Nephron (organoid): Measurements from ENCODE around the gene AQP2.

ENCODE experiments used
- H3K27ac Mint-ChIP-seq, 3 experiments: 2 replicates each; pipeline ENCODE4 v1.8.0; 2020; ENCODE audit warnings: mixed read lengths in 3 of 3, mild to moderate bottlenecking in 2 of 3, moderate library complexity in 1 of 3
- H3K27me3 Mint-ChIP-seq: 2 replicates; pipeline ENCODE4 v1.8.0; 2021; ENCODE audit warnings: low read depth, mild to moderate bottlenecking, moderate library complexity, mixed read lengths
- H3K36me3 Mint-ChIP-seq: 2 replicates; pipeline ENCODE4 v1.8.0; 2020; ENCODE audit warnings: low read depth, mixed read lengths
- H3K4me1 Mint-ChIP-seq: 2 replicates; pipeline ENCODE4 v1.8.0; 2020; ENCODE audit warnings: mixed read lengths
- H3K4me3 Mint-ChIP-seq, 3 experiments: 2 replicates each; pipeline ENCODE4 v1.8.0; 2020; ENCODE audit warnings: mild to moderate bottlenecking in 3 of 3, mixed read lengths in 3 of 3, moderate library complexity in 2 of 3
- H3K9me3 Mint-ChIP-seq: 2 replicates; pipeline ENCODE4 v1.8.0; 2020; ENCODE audit warnings: mixed read lengths
- TF ChIP-seq, protein P1 (sequence below), 3 experiments: fragments of 200-600 bp; sonication (generic); IDR thresholded peaks; one replicate each; pipeline ENCODE4 v1.5.0; 2021; ENCODE audit warnings: antibody characterized with exemption in 3 of 3; ENCODE audit not compliant: unreplicated experiment in 3 of 3

The AQP2 gene

DNA sequence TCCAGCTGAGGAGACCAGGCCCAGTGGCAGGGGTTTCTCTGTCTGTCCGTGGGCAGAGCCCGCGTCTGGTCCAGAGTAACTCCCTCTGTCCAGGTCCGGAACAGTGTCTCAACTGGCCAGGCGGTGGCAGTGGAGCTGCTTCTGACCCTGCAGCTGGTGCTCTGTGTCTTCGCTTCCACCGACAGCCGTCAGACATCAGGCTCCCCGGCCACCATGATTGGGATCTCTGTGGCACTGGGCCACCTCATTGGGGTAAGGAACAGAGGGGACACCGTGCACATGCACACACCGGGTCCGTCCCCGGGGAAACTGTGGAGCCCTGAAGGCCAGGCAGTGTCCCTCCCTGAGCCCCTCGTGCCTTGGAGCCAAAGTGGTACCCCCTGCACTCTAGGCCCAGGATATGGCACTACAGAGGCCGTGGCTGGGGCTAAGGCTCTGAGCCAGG, 23.7 kb downstream of the AQP2 start:
- no peaks in the 10 kb centered on the region for H3K36me3 Mint-ChIP-seq
- H3K4me3 Mint-ChIP-seq: peak overlapping the region in 1 of 3 experiments; percentile 40
- H3K27ac Mint-ChIP-seq: peak overlapping the region; percentile 36 to 51 (median 48)
- H3K27me3 Mint-ChIP-seq: peaks cover 11% of the 10 kb centered on the region
- peaks cover 20% of the 10 kb centered on the region for H3K4me1 Mint-ChIP-seq
- H3K9me3 Mint-ChIP-seq: no peaks in the 10 kb centered on the region
- TF ChIP-seq, protein P1, sequence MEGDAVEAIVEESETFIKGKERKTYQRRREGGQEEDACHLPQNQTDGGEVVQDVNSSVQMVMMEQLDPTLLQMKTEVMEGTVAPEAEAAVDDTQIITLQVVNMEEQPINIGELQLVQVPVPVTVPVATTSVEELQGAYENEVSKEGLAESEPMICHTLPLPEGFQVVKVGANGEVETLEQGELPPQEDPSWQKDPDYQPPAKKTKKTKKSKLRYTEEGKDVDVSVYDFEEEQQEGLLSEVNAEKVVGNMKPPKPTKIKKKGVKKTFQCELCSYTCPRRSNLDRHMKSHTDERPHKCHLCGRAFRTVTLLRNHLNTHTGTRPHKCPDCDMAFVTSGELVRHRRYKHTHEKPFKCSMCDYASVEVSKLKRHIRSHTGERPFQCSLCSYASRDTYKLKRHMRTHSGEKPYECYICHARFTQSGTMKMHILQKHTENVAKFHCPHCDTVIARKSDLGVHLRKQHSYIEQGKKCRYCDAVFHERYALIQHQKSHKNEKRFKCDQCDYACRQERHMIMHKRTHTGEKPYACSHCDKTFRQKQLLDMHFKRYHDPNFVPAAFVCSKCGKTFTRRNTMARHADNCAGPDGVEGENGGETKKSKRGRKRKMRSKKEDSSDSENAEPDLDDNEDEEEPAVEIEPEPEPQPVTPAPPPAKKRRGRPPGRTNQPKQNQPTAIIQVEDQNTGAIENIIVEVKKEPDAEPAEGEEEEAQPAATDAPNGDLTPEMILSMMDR (IDR thresholded peaks at IDR 0.05; ENCODE audit: unreplicated experiment in 3 of 3): peak; percentile 59 to 75 (median 62)

DNA sequence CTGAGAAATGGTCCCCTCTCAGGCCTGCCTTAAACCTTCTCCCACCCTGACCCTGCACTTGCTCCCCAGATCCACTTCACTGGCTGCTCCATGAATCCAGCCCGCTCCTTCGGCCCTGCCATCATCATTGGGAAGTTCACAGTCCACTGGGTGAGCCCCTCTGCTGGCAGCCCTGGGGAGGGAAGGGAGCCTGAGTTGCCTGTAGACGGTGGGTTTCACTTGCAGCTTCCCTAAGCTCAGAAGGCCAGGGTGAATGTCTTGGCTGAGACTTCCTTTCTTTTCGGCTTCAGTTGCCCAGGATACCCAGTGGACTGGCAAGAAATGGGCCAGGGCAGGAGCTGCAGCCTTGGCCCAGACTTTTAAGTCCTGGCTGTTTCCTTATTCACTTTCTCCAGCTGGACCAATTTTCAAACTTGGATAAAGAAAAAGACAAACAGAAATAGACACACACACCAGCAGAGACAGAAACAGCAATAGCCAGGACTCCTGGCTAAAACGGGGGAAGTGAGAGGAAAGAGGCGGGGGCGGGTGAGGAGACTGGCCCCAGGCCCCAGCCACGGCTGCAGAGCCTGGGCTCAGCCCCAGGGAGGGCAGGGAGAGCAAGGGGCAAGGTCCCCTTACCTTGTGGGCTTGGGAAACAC, 24.3 kb downstream of the AQP2 start:
- TF ChIP-seq, protein P1 (IDR thresholded peaks at IDR 0.05; ENCODE audit: unreplicated experiment in 3 of 3): no peak

DNA sequence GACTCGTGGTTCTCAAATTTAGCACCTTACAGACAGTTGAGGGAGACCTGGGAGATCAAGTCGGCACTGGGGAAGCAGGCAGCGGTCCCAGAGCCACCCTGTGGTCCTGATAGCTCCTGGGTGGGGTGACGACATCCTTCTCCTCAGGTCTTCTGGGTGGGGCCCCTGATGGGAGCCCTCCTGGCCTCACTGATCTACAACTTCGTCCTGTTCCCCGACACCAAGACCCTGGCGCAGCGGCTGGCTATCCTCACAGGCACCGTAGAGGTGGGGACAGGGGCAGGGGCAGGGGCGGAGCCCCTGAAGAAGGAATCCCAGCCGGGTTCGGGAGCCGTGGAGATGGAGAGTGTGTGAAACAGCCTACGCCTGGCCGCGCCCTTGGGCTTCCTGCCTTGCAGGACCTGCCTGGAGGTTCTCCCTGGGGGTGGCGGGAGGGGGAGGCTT, 24.8 kb downstream of the AQP2 start:
- peak overlapping the region; percentile 37 to 77 (median 51) for H3K27ac Mint-ChIP-seq
- no peaks in the 10 kb centered on the region for H3K9me3 Mint-ChIP-seq
- H3K36me3 Mint-ChIP-seq: no peaks in the 10 kb centered on the region
- peaks cover 29% of the 10 kb centered on the region for H3K4me1 Mint-ChIP-seq
- no peak overlapping the region for H3K4me3 Mint-ChIP-seq
- TF ChIP-seq, protein P1 (IDR thresholded peaks at IDR 0.05; ENCODE audit: unreplicated experiment in 3 of 3): no peak
- peaks cover 11% of the 10 kb centered on the region for H3K27me3 Mint-ChIP-seq

More for the DNA sequence above, 24.3 kb downstream of the AQP2 start:
- Mint-ChIP-seq H3K27ac (peak overlapping the region; percentile 37 to 77 (median 51)), H3K4me3 (peak overlapping the region in 2 of 3 experiments; percentile 0 to 29), H3K36me3 (no peaks in the 10 kb centered on the region), H3K9me3 (no peaks in the 10 kb centered on the region), H3K27me3 (peaks cover 11% of the 10 kb centered on the region), H3K4me1 (peaks cover 25% of the 10 kb centered on the region)

DNA sequence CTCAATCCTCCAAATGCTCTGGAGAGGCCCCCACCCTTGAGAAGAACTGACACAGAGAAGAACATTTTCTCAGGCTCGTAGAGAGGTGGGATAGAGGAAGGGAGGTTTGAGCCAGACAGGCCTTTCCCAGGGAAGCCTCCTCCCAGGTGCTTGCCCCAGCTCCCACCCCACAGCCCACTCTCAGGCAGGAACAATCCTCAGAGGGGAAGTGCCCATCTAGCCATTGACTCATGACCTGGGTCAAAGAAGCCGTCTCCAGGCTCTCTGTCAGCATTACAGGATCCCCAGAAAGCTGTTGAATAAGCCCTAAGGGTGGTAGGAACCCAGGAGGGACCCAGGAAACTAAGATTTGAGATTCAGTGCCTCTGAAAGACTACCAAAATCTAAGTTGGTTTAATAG, 26.0 kb downstream of the AQP2 start:
- H3K4me1 Mint-ChIP-seq: peaks cover 39% of the 10 kb centered on the region
- H3K27me3 Mint-ChIP-seq: peaks cover 11% of the 10 kb centered on the region
- H3K36me3 Mint-ChIP-seq: no peaks in the 10 kb centered on the region
- peak overlapping the region in 2 of 3 experiments; percentile 61 to 72 for H3K27ac Mint-ChIP-seq
- no peaks in the 10 kb centered on the region for H3K9me3 Mint-ChIP-seq
- H3K4me3 Mint-ChIP-seq: no peak overlapping the region
- TF ChIP-seq, protein P1 (IDR thresholded peaks at IDR 0.05; ENCODE audit: unreplicated experiment in 3 of 3): no peak

DNA sequence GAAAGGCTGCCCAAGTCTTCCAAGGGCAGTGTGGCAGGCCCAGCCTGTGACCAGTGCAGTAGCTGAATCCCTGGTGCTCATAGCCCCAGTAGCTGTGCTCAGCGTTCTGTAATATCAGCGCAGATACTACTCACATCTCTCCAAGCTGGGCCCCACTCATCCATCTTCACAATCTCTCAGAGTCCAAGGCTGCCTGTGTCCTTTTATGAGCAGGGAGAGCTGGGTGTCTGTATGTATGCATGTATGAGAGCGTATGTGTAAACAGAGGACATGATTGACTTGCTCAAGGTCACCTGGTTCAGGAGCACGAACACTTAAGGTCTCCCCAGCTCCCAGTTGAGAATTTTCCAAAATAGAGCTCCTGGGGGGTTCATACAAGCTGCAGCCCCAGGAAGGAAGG, 27.6 kb downstream of the AQP2 start:
- H3K9me3 Mint-ChIP-seq: no peaks in the 10 kb centered on the region
- H3K27ac Mint-ChIP-seq: peak overlapping the region; percentile 75 to 91 (median 90)
- no peak overlapping the region for H3K4me3 Mint-ChIP-seq
- peaks cover 50% of the 10 kb centered on the region for H3K4me1 Mint-ChIP-seq
- H3K36me3 Mint-ChIP-seq: no peaks in the 10 kb centered on the region
- TF ChIP-seq, protein P1 (IDR thresholded peaks at IDR 0.05; ENCODE audit: unreplicated experiment in 3 of 3): no peak
- peaks cover 12% of the 10 kb centered on the region for H3K27me3 Mint-ChIP-seq
